ENCODE measurements around the gene IGF1.

IGF1 gene

DNA sequence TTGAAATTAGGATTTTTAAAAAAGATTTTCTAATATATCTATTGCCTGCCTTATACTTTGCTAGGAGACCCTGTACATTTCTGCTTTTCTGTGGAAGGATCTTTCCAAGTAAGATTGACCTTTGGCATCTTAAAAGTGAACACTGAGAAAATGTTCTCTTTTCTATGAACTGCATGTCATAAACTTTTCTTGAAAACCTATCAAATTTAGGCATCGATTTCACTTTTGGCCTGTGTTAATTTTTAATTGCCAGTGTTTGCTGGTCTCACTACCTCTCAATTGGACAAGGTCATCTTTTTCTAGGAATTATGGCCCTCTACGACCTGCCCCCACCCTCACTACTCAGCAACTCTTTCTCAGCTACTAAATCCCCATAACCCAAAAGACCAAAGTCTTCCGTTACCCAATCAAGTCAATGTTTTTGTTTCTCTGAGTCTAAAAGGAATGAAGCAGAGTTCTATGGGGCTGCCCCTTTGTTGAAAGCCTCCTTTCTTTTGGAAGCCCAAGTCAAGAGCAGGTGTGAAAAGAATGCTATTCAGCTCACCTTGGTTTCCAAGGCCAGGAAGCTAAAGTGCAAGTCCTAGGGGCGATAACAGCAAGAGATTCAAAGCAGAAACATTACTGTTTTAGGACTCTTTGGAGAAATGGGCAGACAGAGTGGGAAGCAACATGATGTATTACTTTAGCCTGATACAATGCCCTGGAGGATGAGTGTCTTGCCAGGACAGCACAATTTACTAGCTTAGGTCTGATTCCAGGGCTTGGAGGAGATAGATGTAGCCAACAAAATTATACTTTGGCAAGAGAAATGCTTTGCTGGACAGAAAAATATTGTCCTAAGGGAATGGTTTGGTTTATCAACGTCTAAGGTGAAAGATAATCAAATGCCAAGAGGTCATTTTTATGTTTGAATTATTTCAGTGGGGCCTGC lies 55.0 kb downstream of the IGF1 start:
- DNase-seq: no peak

DNA sequence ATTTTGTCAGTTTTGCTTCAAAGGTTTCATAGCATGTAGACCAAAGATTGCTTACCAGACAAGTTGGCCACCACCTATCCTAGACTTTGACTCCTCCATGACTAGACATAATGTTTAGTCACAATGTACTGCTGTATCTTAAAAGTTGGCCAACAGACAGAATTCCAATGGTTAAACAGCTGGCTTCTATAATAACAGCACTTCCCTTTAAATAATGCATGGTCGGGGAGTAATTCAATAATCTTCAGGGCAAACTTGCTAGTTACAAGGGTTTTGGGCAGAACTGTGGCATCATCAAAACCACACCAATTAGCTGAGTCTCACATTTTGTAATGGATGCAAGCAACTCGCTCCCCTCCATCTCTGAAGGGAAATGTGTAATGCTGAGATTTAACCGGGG lies 56.9 kb downstream of the IGF1 start:
- no peak for DNase-seq

DNA sequence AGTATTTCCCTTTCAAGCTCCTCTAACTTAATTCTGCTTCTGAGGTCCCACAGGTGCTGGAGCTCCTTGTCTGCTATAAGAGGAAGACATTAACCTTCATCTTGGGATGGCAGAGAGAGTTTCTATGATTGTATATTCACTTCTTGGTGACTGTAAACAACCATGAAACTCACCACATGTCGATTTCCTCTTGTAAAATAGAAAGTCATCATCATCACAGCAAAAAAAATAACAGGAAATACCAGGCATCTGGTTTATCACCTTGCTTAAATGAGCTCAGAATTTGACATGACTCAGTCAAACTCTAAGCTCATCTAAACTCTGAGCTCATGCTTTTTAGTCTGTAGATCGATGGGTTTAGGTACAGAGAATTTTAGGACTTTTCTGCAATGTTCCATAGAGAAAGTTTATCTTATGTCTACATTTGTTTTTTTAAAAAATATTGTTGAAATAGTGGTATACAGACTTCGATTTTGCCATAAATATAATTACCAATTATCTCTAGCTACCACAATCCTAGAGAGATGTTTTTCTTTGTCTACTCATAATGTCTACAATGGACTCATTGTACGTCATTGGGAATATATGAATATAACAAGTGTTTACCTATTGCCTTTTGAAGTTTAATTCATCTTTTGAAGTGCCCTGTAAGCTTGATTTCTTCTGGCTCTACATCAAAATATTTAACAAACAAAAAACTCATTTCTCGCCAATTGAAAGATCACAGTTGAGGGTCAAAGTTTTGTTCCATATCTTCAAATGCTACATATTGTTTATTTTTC lies 58.4 kb downstream of the IGF1 start:
- DNase-seq: no peak

DNA sequence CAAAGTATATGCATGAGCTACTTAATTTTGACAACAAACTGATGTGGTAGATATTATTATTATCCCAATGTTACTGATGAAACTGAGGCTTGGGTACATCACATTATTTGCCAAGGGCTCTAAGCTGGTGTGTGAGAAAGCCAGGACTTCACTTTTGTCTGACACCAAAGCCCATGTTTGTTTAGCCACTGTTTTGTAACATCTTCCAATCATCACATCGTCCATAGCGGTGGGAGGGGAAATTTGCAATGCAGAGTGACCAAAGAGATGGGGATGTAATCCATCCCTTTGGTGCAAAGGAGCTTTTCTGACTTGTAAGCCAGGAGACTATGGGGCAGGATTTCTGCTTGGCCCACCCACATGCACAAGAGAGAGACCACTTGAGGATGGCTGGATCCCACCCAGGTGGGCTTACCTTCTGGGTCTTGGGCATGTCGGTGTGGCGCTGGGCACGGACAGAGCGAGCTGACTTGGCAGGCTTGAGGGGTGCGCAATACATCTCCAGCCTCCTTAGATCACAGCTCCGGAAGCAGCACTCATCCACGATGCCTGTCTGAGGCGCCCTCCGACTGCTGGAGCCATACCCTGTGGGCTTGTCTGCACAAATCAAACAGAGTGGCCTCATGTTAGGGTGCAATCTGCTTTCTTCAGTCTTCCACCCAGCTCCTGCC lies 61.1 kb downstream of the IGF1 start:
- DNase-seq: no peak

DNA sequence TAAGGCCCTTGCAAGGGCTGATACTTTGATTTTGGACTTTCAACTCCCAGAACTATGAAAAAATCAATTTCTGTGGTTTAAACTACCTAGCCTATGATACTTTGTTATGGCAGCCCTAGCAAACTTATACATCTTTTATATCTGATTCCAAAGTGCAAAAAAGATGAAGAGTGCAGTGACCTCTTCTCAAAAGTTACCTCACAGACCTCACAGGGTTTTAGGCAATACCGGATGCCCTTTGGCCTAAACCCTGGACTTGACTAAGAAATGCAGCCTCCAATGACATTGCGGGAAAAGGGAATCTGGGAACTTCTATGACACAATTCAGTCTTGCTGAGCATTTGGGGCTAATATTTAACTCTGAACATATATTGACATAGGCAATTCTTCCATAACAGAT lies 63.3 kb downstream of the IGF1 start:
- no peak for DNase-seq

DNA sequence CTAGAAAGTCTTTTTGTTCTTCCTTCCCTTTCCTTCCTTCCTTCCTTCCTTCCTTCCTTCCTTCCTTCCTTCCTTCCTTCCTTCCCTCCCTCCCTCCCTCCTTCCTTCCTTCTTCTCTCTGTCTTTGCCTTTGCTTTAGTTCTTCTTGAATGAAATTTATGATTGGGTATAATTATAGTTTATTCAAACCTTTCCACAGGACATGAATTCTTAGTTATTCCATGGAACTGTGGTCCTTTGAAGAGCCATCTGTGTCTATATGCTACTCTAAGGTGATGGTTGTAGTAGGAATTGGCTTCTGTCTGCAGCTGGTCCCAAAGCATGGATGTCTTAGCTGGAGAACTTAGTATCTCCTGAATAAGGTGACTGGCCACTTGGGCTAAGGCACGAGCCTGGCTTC lies 64.8 kb downstream of the IGF1 start:
- no peak for DNase-seq

DNA sequence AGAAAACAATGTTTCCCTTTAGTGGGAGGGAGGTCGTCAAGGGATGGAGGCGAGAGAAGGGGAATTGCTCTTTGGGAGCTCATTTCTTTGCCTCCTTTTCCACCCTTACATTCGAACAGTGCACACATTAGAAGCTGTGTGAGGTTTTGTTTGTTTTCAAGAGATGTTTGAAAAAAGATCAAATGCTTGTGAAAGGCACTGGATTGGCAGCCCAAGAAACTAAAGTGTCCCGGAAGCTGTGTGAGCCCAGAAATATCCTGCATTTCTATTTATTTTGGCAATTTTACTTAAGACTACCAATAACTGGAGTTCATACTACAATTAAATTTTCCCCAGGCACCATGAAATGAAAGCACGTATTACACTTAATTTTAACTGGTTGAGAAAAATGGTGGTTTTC lies 67.0 kb downstream of the IGF1 start:
- no peak for DNase-seq

DNA sequence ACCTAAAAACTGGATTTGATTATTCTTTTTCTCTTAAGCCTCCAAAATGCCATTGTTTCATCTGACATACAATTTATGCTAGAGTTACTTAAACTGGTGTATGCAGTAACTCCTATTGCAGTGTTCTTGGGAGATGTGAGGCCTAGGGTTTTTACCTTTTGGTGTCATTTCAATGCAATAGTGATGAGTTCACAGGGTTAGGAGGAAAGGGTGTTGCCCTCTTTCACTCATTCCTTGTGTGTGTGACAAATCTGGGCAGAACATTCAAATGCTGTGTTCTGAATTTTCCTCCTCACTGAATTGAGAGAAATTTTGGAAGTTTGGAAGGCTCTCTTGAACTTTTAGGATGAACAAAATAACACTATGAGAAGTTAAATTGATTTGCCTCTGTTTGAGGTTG lies 69.9 kb downstream of the IGF1 start:
- DNase-seq: no peak

DNA sequence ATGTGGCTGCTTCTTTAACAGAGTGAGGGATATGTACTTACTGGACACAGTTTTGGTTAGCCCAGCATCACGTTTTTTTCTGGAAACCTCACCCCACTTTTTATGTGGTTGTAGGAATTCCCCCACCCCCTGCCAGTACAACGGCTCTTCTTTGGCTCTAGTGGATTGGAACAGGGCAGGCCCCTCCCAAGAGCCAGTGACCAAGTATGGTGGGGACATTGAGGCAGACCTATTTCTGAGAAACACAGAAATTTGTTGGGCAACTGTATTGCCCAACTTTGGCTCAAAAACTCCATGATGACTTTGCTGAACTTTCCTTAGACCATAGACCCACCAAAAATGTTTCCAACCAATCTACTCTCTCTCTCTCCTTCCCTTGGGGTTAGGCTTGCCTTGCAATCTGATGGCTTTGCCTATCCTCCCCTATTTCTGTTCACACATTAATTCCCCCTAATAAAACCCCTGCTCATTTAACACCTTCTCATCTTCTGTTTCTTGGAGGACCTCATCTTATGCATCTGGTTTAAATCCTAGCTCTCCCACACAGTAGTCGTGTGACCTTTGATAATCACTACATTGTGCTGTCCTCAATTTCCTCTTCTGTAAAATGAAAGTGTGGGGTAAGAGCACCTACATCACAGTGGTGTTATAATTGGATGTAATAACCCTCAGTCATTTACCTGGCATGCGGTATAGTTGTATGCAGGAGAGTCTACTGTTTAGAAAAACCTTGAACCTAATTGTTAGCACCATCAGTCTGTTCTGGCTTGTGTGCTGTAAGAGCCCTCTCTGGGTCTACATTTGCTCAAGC lies 71.7 kb downstream of the IGF1 start:
- DNase-seq: no peak

DNA sequence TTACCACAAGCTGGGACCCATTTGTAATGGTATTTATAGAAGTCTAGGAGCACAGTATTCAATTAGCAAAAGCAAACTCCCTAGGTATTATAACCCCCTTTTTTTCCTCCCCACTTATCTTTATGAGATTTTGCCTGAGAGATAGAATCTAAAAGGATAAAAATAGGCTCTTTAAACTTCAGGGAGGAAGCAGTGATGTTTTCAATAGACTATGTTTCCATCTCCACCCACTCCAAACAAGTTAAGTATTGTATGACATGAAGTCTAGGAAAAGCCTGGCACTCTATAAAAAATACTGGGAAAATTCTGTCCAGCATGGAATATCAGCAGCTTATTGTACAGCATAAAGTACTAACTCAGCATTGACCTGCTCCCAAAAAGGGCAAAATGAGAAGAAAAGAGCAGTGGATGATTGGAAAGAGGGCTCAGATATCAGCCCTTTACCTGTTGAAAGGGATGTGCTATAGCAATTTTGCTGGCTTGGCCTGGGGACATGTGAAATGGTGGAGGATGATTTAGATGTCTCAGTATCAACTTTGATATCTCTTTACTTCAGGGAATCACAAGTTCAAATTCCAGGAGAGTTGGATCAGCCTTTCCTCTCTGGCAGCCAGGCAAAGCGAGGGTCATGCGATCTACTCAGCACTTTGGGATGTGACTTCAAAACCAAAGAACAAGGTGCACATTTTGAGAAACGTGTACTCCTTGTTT lies 72.4 kb downstream of the IGF1 start:
- no peak for DNase-seq

DNA sequence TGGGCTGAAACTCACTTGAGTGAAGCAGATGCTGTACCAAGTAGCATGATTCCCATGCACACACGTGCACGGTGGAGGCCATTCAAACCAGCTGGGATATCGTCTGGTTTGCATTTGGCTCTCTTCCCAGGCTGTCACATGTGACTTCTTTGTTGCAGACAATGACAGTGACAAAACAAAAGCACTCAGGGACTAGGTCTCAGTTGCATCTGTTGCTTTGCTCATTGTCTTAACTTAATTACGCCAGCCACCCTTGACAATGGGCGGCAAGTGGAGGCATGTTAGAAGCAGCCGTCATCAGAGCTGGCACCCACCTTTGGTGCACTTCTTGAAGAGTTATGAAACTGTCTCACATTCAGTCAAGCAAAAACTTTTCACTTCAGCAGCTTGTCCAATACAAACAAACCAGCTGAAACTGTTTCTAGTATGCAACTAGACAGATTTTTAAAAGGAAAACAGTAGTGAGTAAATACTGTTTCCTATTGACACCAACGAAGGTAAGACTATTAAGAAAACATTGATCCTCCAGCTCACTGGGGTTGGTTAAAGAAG lies 74.3 kb downstream of the IGF1 start:
- peak; percentile 95 for DNase-seq

DNA sequence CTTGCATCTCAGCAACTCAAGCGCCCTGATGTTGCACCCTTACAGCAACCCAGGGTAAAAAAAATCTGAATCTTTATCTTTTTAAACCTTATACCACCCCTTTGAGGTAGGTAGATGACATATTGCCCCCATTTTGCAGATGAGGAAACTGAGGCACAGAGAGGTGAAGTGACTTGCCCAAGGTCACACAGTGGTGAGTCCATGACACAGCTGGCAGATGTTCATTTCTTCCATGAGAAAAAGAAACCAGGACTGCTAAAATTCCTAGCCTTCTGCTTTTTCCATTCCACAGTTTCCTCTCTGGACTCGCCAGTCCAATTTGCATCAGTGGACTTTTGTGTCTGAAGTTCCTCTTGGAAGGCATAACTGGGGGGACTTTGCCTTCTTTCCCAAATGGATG lies 79.3 kb downstream of the IGF1 start:
- DNase-seq: no peak

DNA sequence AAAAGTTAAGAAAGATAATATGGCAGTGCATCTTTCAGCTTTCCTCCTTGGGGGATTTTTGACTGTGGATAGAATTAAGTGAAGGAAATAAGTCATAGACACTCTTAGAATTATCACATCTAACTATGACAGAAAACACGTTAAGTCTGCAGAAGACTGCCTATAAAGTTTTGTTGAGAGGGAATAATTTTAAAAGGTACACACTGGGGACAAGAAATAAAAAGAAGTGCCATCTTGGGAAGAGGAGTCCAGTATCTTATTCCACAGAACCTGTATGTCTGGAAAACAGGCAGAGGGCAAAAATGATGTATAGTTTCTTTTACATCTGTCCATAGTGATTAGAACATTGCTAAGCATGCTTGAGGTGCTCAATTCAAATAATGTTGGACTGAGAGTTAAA lies 80.7 kb downstream of the IGF1 start:
- no peak for DNase-seq

DNA sequence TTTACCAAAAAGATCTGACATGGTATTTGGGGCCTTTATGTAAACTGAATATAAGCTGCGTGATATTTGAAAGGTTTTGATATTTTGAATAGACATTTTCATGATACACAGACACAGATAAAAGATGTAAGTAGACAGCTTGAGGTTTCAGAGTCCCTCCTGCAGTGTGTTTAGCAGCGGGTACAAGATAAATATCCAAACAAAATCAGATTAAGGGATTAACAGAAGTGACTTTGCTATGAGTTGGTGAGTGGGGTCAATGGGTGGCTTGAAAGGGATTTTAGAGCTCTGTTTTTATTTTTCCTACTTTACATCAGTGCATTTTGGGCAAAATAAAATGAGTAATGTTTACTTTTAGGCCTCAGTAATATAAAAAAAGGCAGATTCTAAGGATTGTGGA lies 84.1 kb downstream of the IGF1 start:
- no peak for DNase-seq

DNA sequence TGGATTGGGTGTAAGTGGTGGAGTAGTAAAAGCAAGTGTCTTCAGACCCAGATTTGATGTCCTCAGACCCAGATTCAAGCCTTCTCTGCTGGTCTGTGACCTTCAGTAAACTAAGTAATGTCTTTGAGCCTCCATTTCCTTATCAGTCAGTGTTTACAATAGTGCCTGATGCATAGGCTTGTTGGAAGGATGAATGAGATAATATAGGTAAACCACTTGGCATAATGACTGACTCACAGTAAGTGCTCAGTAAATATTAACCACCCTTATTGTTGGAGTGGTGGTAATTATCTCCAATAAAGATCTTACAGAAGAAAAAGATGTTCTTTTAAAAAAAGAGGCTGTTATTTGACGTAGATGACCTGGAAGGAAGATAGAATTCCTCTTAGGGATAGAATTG lies 86.2 kb downstream of the IGF1 start:
- no peak for DNase-seq

DNA sequence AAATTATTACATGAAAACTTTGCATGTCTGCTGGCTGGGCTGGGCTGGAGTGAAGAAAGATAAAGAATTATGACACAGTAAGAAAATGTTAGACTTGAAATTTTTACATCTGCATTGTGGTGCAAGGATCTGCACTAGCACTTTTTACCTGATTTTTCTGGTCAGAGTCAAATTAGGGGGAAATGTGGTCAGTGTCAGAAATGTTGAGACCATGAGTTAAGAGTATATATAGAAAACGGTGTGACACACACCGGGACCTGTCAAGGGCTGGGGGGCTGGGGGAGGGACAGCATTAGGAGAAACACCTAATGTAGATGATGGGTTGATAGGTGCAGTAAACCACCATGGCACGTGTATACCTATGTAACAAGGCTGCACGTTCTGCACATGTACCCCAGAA lies 90.3 kb downstream of the IGF1 start:
- DNase-seq: no peak

DNA sequence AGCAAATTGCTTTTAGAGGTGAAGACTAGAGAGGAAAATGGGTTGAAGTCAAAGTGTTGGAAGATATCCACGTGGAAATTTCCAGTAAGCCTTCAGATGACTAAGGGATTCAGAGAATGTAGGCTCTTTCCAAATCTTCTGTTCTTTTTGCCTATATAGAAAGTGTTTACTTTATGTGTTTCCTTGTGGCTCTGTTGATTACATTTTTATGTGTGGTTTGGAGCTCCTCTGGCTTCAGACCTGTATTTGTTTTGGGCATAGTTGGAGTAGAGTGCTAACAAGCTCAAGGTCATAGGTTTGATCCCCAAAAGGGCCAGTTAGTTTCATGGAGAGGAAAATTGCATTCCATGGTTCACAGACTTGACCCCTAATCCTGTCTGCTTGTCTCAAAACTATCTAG lies 91.9 kb downstream of the IGF1 start:
- DNase-seq: no peak

DNA sequence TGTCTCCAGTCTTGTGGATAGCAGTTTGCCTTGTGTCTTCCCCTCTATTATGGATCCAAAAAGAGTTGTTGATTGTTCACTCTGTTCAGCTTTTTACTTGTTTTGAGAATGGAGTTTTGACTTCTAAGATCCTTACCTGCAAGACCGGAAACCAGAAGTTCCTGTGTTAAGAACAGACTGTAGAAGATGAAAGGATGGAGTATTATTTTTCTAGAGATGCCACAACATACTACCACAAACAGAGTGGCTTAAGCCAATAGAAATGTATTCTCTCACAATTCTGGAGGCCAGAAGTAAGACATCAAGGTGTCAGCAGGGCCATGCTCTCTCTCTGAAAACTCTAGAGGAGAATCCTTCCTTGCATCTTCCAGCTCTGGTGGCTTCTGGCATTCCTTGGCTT lies 95.0 kb downstream of the IGF1 start:
- no peak for DNase-seq

DNA sequence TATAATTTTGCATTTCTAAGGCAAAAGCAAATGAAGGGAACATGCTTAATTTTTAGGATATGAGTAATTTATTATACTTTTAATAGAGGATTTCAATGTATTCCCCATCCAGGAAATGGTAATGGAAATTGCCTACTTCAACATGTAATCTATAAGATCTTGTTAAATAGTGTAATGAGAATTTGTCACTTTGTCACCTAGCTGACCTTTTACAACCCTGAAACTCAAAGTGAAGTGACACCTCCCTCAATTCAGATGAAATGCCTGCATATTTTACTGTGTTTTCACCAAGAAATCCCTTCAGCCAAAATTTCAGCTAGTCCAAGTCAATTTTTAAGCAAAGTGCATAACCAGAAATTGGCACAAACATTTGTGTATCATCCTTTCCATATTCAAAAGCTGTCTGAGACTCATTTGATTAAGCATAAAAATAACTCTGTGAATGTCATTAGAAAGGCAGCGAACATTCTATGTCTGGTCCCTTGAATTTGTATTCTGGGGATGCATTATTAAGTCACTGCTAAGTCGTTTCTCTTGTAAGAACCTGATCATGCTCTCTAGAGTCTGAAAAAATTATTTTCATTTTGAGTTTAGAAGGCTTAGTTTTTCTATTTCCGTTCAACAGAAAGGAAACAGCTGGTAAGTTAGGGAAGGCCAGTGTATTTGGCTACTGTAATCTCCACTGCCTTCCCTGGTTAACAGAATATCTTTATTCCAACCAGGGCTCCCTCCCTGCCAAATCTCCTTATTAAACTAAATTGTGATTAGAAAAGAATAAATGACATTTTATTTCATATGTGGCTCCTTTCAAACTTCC lies 100.8 kb downstream of the IGF1 start:
- DNase-seq: no peak

DNA sequence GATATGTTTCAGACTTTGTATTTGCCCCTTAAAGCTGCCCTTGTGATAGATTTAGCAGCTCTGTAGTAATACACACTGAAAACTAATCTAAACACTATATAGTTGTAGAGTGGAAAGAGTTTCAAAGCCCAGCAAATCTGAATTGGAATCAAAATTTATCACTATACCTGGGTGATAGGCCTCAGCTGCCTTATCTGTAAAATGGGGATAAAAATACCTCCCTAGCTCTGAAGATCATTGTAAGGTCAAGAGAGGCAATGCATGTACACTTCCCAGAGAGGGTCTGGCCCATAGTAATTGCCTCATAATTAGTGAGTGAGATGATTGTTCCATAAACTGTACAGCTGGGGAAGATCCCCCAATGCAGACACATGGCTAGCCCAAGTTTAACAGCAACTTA lies 103.6 kb downstream of the IGF1 start:
- no peak for DNase-seq

DNA sequence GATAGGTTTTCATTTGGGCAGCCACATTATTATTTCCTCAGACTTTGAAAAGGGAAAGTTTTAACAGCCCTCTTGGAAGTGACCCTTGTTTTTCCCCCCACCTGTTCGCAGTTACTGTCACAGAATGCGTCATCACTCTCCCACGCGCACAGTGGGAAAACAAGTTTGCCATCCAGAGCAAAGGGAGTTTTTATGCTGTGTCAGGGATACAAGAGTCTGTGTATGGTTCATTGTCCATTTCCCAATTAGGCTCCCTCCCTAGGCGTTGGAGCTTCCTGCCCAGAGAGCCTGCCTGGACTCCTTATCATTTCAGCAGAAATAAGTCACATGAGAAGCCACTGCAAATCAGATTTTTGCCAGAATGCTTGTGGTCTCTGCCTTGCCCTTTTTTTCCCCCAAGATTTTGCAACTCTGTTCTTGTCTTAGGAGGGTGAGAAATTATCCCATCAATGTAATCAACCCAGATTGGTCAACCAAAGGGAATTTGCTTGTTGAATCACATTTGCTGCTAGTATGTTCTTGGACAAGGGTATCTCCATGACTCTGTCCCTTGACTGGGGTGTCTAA lies 104.1 kb downstream of the IGF1 start:
- no peak for DNase-seq

Measured in NCI-H2029 (cell line).